GM21367 (cell line): ENCODE data around the gene RABEP1.
"Not testable (repeated sequence)": the region's sequence is repeated elsewhere in the genome, so short reads cannot be mapped to it uniquely, and the experiment has no call there.

Experiments used
- ATAC-seq: cut with Tn5 transposase; IDR thresholded peaks from one replicate; pipeline ENCODE4 v1.9.1; 2021; ENCODE audit not compliant: unreplicated experiment

Gene RABEP1, protein sequence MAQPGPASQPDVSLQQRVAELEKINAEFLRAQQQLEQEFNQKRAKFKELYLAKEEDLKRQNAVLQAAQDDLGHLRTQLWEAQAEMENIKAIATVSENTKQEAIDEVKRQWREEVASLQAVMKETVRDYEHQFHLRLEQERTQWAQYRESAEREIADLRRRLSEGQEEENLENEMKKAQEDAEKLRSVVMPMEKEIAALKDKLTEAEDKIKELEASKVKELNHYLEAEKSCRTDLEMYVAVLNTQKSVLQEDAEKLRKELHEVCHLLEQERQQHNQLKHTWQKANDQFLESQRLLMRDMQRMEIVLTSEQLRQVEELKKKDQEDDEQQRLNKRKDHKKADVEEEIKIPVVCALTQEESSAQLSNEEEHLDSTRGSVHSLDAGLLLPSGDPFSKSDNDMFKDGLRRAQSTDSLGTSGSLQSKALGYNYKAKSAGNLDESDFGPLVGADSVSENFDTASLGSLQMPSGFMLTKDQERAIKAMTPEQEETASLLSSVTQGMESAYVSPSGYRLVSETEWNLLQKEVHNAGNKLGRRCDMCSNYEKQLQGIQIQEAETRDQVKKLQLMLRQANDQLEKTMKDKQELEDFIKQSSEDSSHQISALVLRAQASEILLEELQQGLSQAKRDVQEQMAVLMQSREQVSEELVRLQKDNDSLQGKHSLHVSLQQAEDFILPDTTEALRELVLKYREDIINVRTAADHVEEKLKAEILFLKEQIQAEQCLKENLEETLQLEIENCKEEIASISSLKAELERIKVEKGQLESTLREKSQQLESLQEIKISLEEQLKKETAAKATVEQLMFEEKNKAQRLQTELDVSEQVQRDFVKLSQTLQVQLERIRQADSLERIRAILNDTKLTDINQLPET

DNA sequence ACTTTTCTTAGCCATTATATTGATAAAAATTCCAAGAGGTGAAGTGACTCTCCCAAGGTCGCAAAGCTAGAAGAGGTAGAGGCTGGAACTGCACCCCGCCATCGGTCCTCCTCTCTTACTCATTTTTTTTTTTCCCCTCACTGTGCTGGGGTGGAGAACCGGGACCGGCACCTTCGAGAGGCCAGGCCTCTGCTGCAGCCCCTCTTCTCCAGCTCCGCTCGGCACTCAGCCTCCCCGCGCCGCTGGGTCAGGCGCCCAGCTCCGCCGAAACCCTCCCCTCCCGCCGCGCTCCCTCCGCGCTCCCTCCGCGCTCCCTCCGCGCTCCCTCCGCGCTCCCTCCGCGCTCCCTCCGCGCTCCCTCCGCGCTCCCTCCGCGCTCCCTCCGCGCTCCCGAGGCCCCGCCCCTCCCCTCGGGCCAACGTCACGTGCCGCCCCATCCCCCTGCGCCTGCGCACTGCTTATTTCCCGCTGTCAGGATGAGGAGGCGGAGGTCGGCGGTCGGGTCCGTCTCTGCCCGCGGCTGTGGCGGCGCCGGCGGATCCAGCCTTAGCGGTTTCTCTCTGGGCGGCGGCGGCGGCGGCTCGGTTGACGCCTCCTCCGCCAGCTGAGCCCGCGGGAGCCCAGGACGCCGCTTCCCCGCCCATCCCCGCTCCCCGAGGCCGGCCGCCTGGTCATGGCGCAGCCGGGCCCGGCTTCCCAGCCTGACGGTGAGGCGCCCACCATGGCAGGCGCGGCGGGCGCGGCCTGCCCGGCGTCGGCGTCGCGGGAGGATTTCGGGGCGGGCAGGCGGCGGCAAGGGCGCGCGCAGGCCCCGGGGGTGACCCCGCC is at the start of gene RABEP1:
Gene RABEP1, plus strand, starts transcription at position 471 of the 828 bp plus-strand sequence. Its CDS starts 203 bp downstream, at position 674.
- peak; percentile 59 for ATAC-seq

DNA sequence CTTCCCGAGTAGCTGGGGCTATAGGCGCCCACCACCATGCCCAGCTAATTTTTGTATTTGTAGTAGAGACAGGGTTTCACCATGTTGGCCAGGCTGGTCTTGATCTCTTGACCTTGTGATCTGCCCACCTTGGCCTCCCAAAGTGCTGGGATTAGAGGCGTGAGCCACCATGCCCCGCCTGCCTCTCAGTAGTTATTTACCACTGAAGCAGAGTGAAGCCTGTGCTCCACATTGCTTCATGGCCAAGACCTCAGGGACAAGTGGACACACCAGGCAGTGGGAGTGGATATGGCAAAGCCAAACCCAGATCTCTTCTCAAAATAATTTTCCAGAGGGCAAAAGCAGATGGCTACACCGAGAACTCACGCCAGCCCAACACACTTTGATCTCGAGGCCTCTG is 48.6 kb upstream of the RABEP1 start:
- not testable (repeated sequence) for ATAC-seq

- peak; percentile 57 for ATAC-seq
Measured at GRCh38 chr17:5234645-5235576, 47.2 kb upstream of the RABEP1 start, which contains the start of gene SCIMP. Gene SCIMP, minus strand, starts transcription at chr17:5234860. Its CDS starts 105 bp downstream, at chr17:5234755.

GRCh38 chr17:5236938-5237540 is 45.0 kb upstream of the RABEP1 start:
- no peak for ATAC-seq

GRCh38 chr17:5237541-5238016 is 44.5 kb upstream of the RABEP1 start:
- no peak for ATAC-seq

DNA sequence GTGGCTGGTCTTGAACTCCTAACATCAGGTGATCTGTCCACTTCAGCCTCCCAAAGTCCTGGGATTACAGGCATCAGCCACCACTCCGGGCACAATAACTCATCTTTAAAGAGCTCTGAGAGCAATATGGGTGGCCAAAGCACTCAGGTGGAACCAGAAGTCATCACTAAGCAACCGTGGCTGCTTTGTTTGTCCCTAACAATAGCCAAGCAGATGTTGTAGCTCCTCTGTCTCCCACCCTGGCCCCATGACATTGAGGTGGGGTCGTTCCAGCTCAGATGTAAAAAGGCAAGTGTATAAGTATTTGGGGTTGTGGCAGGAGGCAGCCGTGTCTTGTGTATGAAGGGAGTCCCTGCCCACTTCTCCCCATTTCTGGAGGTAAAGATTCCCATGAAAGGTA is 43.8 kb upstream of the RABEP1 start:
- no peak for ATAC-seq

GRCh38 chr17:5239769-5240168 is 42.3 kb upstream of the RABEP1 start:
- not testable (repeated sequence) for ATAC-seq

DNA sequence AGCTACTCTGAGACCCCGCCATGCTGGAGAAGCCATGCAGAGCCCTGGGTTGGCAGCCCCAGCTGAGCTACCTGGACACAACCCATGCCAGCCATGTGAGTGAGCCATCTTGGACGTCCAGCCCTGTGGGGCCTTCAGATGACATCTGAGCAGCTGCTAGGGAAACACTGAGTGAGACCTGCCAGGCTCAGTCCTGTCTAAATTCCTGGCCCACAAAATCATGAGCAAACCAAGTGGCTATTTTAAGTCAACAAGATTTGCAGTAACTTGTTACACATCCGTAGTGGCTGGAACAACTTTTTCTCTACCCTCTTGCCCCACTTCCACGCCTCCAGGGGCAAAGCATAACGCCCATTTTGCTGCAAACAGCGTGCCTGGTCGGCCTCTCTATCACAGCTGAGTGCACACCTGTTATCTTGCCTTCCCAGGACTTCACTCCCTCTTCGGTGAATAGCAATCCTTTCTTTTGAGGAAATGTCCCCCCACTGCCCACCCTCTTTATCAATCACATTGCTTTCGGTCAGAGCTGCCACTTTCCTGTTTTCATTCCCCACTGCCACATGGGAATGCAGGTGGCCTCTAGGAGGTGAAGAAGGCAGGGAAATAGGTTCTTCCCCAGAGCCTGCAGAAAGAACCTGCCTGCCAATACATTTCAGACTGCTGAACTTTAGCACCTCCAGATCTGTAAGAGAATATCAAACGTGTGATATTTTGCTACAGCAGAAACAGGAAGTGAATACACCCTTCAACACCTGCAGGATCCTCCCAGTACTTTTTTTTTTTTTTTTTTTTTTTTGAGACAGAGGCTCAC is 40.0 kb upstream of the RABEP1 start:
- peak; percentile 41 for ATAC-seq

GRCh38 chr17:5247621-5248020 is 34.5 kb upstream of the RABEP1 start:
- no peak for ATAC-seq

DNA sequence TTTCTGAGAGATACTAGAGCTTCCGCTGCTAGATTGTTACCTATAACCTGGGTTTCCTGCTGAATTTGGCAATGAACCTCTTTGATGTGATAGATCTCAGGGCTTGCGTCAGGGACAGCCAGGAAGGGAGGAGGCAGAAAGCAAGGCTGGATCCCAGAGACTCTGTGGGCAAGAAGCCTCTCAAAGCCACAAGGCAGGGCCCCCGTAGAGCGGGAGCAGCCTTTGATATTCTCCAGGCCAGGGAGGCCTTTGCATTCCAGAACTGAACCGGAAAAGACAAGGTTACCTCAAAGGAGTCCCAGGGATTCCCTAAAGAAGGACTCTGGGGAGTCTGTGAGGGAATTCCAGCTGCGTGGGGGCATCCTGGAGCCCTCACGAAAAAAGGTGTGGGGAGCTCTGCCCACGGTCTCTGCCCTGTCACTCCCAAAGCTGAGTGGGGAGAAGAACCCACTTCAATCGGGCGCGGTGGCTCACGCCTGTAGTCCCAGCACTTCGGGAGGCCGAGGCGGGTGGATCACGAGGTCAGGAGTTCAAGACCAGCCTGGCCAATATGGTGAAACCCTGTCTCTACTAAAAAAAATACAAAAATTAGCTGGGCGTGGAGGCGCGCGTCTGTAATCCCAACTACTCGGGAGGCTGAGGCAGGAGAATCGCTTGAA is 33.1 kb upstream of the RABEP1 start:
- ATAC-seq = no peak

DNA sequence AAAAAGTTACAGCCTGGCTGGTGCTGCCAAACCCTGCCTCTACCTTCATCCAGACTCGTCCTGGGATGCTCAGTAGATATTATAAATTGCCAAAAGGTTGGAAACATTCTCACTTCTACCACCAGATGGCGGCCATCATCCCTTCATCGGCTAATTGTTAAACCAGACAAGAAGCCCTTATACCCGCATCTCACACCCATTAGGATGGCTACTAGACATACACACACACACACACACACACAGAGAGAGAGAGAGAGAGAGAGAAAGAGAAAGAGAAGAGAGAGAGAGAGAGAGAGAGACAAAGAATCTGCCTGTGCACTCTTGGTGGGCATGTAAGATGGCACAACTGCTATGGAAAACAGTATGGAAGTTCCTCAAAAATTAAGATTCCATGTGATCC is 32.5 kb upstream of the RABEP1 start:
- ATAC-seq = no peak

DNA sequence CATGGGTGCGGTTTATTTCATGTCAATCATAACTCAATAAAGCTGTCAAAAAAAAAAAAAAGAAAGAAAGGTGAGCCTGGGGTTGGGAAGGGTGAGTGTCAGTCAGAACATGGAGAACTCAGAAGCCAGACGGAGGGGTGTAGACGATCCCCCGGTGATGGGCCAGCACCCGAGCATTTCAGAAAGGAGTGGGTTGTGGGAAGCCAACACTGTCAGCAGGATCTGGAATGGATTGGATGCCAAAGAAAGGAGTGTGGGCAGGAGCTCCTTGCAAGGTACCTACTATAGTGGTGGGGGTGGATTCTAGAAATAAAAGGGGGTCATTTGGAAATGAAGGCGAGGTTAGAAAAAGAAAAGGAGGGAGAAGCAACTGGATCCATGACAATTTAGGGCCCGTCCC is 27.7 kb upstream of the RABEP1 start:
- ATAC-seq = no peak

- ATAC-seq = no peak
Measured at GRCh38 chr17:5254903-5255521, 27.1 kb upstream of the RABEP1 start.

- ATAC-seq = no peak
Measured at GRCh38 chr17:5257124-5257523, 25.0 kb upstream of the RABEP1 start.

DNA sequence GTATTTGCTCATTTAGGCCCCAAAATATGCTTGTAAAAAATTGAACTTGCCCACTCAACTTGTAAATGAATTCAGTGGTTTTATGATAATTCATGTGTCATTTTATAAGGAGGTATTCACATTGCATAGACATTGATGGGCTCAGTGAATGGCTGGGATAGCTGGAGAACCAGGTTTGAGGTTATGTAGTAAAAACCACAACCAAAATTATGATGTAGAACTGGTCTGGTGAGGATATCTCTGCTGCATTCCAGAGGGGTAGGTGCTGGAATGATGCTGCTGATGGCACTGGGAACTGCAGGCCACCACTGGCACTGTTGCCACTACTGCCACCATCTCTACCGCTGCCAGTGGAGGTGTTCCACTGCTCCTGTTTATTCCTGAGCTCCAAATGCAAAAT is 21.5 kb upstream of the RABEP1 start:
- no peak for ATAC-seq

DNA sequence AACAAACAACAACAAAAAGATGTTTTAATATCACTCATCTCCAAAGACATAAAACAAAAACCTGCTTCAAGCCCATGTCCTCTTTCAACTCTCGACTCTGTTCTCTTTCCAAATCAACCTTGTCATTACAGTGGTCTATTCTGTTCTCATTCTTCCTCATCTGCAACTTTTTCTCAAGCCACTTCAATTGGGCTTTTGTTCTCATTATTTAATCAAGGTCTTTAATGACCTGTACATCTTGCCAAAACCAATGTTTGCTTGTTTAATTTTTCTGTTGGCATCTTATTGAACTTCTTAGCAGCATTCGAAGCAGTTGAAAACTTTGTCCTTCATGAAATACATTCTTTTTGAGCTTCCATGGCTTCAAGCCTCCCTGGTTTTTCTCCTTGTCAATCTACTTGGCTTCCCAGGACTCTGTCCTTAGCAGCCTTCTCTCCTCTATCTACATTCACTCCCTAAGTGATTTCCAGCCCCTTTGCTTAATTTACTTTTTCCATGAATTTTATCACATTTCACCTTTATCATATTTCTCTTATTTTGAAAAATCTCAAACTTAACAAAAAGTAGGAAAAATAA is 19.6 kb upstream of the RABEP1 start:
- ATAC-seq = no peak

DNA sequence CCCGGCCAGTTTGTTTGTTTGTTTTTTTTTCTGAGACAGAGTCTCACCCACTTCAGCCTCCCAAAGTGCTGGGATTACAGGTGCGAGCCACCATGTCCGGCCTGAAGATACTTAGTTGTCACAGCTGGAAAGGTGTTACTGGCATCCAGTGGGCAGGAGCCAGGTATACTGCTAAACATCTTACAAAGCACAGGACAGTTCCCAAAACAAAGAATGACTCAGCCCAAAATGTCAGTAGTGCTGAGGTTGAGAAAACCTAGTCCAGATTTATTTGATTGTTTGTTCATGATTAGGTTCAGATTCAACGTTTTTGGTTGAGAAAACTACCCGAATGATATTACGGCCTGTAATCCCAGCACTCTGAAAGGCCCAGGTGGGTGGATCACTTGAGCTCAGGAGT is 18.6 kb upstream of the RABEP1 start:
- no peak for ATAC-seq
